GM12878 (cell line): Measurements from ENCODE around the gene MILR1.

Experiments
- ATF2 ChIP-seq: IDR thresholded peaks from 2 replicates; pipeline ENCODE4 v1.6.1; 2012; ENCODE audit warnings: low read length, inconsistent platforms
- BHLHE40 ChIP-seq, 2 experiments: fragments of 450-650 bp in 1 of 2; IDR thresholded peaks; 2 replicates each; pipeline ENCODE4 v1.6.1; 2011 to 2017; ENCODE audit warnings: low read depth in 2 of 2, borderline replicate concordance in 1 of 2, improper control_type of control experiment in 1 of 2, low read length in 1 of 2, mild to moderate bottlenecking in 1 of 2
- CTCF ChIP-seq, 3 experiments: IDR thresholded peaks in 2 of 3; conservative IDR thresholded peaks in 1 of 3; 2 replicates each; pipeline ENCODE4 v1.5.1; 2011; ENCODE audit warnings: low read depth in 3 of 3, low read length in 3 of 3, mild to moderate bottlenecking in 3 of 3, control low read depth in 2 of 3, moderate library complexity in 2 of 3, inconsistent platforms in 1 of 3, mixed read lengths in 1 of 3; ENCODE audit not compliant: control insufficient read depth in 2 of 3, insufficient read depth in 1 of 3; ENCODE audit errors: extremely low read depth in 1 of 3
- EZH2 ChIP-seq: IDR thresholded peaks from 2 replicates; pipeline ENCODE4 v1.6.1; 2012; ENCODE audit warnings: low read depth, mild to moderate bottlenecking, control low read depth, inconsistent platforms, low read length, borderline replicate concordance; ENCODE audit not compliant: control insufficient read depth
- MLLT1 ChIP-seq: fragments of 450-650 bp; IDR thresholded peaks from 2 replicates; pipeline ENCODE4 v1.6.1; 2016; ENCODE audit warnings: mild to moderate bottlenecking
- NRF1 ChIP-seq: conservative IDR thresholded peaks from 2 replicates; pipeline ENCODE4 v1.6.1; 2011; ENCODE audit warnings: mild to moderate bottlenecking, low read depth, low read length, improper control_type of control experiment
- POLR2AphosphoS5 ChIP-seq: IDR thresholded peaks from 2 replicates; pipeline ENCODE4 v1.6.1; 2011; ENCODE audit warnings: mild to moderate bottlenecking, low read length, inconsistent platforms
- SRF ChIP-seq, 2 experiments: IDR thresholded peaks; 2 replicates each; pipeline ENCODE4 v1.6.1; 2011; ENCODE audit warnings: low read depth in 2 of 2, low read length in 2 of 2, mild to moderate bottlenecking in 1 of 2, moderate library complexity in 1 of 2
- ZBTB33 ChIP-seq: fragments of 450-650 bp; IDR thresholded peaks from 2 replicates; pipeline ENCODE4 v1.6.1; 2017; ENCODE audit warnings: mild to moderate bottlenecking

- TF ChIP-seq MLLT1 (no peak), CTCF (IDR thresholded peaks at IDR 0.05 in 2 of 3, conservative IDR thresholded peaks at IDR 0.05 in 1 of 3; ENCODE audit: control insufficient read depth in 2 of 3, extremely low read depth in 1 of 3, insufficient read depth in 1 of 3, low read depth in 3 of 3, low read length in 3 of 3) (peak; percentile 58 to 69 (median 59); a peak in 5 of 6 replicates), POLR2AphosphoS5 (no peak), BHLHE40 (IDR thresholded peaks at IDR 0.05; ENCODE audit: borderline replicate concordance in 1 of 2, low read depth in 2 of 2, low read length in 1 of 2) (no peak), SRF (IDR thresholded peaks at IDR 0.05; ENCODE audit: low read depth in 2 of 2, low read length in 2 of 2) (no peak), NRF1 (no peak), ATF2 (no peak), EZH2 (no peak), ZBTB33 (no peak)
Measured at GRCh38 chr17:64418506-64419339, 30.2 kb upstream of the MILR1 start.
